Ascending aorta (tissue), 2 donors: ENCODE data around the gene METAP1D. TPM values are rescaled to one million over a fixed set of nuclear protein-coding genes. Genes with fewer than 3 reads are reported as not detected.

Experiments used
- DNase-seq, 2 donors: peaks; one replicate each; pipeline ENCODE4 v3.0.0-alpha.2; 2019; ENCODE audit warnings: low spot score in 2 of 2
- H3K27ac ChIP-seq, 2 donors: fragments of 200-600 bp; sonication (generic); one replicate each; pipeline ENCODE4 v1.5.1; 2016 to 2017; ENCODE audit warnings: mild to moderate bottlenecking in 1 of 2
- H3K27me3 ChIP-seq: fragments of 200-600 bp; sonication (generic); one replicate; pipeline ENCODE4 v1.5.1; 2017
- H3K36me3 ChIP-seq, 2 donors: fragments of 200-600 bp; sonication (generic); one replicate each; pipeline ENCODE4 v1.5.1; 2016
- H3K4me1 ChIP-seq, 2 donors: fragments of 200-600 bp; sonication (generic); one replicate each; pipeline ENCODE4 v1.5.1; 2016 to 2017; ENCODE audit warnings: mild to moderate bottlenecking in 1 of 2
- H3K4me3 ChIP-seq, 2 donors: fragments of 200-600 bp; sonication (generic); one replicate each; pipeline ENCODE4 v1.5.1; 2016 to 2017; ENCODE audit warnings: mild to moderate bottlenecking in 1 of 2
- H3K9me3 ChIP-seq, 2 donors: fragments of 200-600 bp; sonication (generic); one replicate each; pipeline ENCODE4 v1.5.1; 2016
- intact Hi-C: fragments of 100-400 bp; cut with DNase I; formaldehyde crosslinking; loops from one replicate; pipeline ENCODE4 v1.15.1; 2023
- total RNA-seq: library from RNA; depleted of rRNA; stranded (reverse); fragments of >200 nt; gene quantifications from one replicate; pipeline ENCODE4 v1.1.0, GENCODE V29; 2016
- TF ChIP-seq, protein P1 (sequence below), 3 experiments: fragments of 200-600 bp in 2 of 3; fragments of 450-650 bp in 1 of 3; sonication (generic) in 2 of 3; IDR thresholded peaks; one replicate each; pipeline ENCODE4 v1.5.1; 2016 to 2019; ENCODE audit warnings: antibody characterized with exemption in 3 of 3, mild to moderate bottlenecking in 1 of 3, moderate library complexity in 1 of 3

Gene METAP1D
- total RNA-seq, 1 donor from 2014 or later, result not detected

GRCh38 chr2:172089633-172090032 is 89.9 kb downstream of the METAP1D start:
- TF ChIP-seq, protein P1, sequence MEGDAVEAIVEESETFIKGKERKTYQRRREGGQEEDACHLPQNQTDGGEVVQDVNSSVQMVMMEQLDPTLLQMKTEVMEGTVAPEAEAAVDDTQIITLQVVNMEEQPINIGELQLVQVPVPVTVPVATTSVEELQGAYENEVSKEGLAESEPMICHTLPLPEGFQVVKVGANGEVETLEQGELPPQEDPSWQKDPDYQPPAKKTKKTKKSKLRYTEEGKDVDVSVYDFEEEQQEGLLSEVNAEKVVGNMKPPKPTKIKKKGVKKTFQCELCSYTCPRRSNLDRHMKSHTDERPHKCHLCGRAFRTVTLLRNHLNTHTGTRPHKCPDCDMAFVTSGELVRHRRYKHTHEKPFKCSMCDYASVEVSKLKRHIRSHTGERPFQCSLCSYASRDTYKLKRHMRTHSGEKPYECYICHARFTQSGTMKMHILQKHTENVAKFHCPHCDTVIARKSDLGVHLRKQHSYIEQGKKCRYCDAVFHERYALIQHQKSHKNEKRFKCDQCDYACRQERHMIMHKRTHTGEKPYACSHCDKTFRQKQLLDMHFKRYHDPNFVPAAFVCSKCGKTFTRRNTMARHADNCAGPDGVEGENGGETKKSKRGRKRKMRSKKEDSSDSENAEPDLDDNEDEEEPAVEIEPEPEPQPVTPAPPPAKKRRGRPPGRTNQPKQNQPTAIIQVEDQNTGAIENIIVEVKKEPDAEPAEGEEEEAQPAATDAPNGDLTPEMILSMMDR (IDR thresholded peaks at IDR 0.05), result no peak
- intact Hi-C loops, result loop anchor here (10.0 kb wide), 3 partner anchors 465 to 1165 kb away; partner anchors contain the start of genes DCAF17, GORASP2, METTL8 and PDK1
- H3K27ac ChIP-seq, result no peak overlapping the region

GRCh38 chr2:172090044-172090961 is 90.5 kb downstream of the METAP1D start:
- intact Hi-C loops, result loop anchor here (10.0 kb wide), 3 partner anchors 464 to 1166 kb away; partner anchors contain the start of genes DCAF17, GORASP2, METTL8 and PDK1
- Histone ChIP-seq H3K4me3 (no peak overlapping the region), H3K4me1 (peaks cover 11 to 17% of the 10 kb centered on the region in 2 donors), H3K27me3 (peaks cover 66% of the 10 kb centered on the region), H3K36me3 (no peaks in the 10 kb centered on the region), H3K9me3 (no peaks in the 10 kb centered on the region), H3K27ac (no peak overlapping the region)
- TF ChIP-seq, protein P1 (IDR thresholded peaks at IDR 0.05), result no peak
- DNase-seq, result no peak

More at GRCh38 chr2:172089633-172090032, 89.9 kb downstream of the METAP1D start:
- peaks cover 62% of the 10 kb centered on the region for H3K27me3 ChIP-seq
- peaks cover 6 to 16% of the 10 kb centered on the region in 2 donors for H3K4me1 ChIP-seq
- H3K4me3 ChIP-seq, result no peak overlapping the region
- no peaks in the 10 kb centered on the region for H3K9me3 ChIP-seq
- no peaks in the 10 kb centered on the region for H3K36me3 ChIP-seq
- no peak for DNase-seq

DNA sequence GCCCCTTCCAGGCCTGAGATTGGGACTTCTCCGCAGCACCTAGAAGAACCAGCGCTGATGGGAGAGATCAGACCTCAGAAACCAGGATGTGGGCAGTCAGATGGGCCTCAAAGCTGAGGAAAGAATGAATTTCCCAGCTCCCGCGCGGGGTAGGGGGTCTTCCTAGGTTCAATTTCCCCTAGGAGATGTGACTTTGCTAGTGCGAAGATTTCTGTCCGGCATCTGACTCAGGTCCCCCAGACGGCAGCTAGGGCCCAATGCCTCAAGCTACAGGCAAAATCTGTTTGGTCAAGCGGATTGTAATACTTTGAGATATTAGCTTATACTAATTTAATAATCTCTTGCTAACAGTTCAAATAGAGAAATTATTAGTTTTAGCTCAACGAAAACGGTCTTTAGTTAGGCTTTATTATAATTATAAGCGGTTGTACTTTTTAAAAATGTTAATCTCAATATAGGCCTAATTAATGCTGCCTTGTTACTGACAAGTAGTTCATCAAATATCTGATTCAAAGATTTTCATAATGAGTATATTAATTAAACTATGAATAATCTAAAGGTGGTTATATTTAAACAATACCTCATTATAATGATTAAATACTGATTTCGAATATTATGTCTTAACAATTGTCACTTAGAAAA is 91.4 kb downstream of the METAP1D start:
- DNase-seq, result no peak
- Histone ChIP-seq H3K27me3 (peaks cover 67% of the 10 kb centered on the region), H3K36me3 (no peaks in the 10 kb centered on the region), H3K4me1 (peaks cover 14 to 21% of the 10 kb centered on the region in 2 donors), H3K9me3 (no peaks in the 10 kb centered on the region), H3K4me3 (no peak overlapping the region), H3K27ac (no peak overlapping the region)
- TF ChIP-seq, protein P1 (IDR thresholded peaks at IDR 0.05), result no peak
- intact Hi-C loops, result loop anchor here (10.0 kb wide), 3 partner anchors 464 to 1166 kb away; partner anchors contain the start of genes DCAF17, GORASP2, METTL8 and PDK1

DNA sequence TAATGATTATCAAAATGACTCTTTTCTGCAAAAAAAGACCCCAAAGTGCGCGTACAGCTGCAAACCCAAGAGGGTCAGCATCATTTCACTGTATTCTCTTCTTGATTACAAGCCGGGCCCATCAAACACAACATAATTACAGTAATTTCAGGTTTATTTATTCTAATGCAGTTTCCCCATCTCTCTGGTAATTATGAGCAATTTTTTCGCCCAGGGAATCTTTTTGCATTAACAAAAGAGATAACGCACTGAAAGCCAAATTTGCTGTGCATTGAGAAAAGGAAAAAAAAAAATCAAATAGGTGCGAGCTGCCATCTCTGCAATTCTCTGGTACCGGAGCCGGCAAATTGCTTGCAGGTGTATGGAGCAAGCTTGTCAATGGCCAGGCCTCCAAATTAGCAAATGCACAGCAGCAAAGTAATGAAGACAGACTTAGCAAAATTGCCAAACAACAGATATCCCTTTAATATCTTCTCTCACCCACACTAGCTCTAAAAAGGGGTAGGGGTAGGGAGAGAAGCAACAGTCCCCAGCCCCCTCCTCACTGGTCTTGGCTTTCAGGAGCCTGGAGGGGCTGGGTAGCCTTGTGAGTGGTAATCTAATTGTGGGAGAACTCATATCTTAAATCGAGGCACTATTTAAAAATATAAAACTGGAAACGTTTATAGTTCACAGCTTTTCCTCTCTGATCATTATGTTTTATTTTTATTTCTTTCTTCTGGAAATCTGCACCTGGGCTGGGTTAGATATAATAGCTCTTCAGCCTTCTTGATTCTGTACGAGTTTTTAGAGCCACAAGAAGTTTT is 92.2 kb downstream of the METAP1D start:
- Histone ChIP-seq H3K4me1 (peaks cover 15 to 28% of the 10 kb centered on the region in 2 donors), H3K36me3 (no peaks in the 10 kb centered on the region), H3K9me3 (no peaks in the 10 kb centered on the region), H3K27me3 (peaks cover 67% of the 10 kb centered on the region), H3K27ac (no peak overlapping the region), H3K4me3 (no peak overlapping the region)
- no peak for DNase-seq
- TF ChIP-seq, protein P1 (IDR thresholded peaks at IDR 0.05), result no peak
- intact Hi-C loops, result loop anchor here (10.0 kb wide), 3 partner anchors 463 to 1167 kb away; partner anchors contain the start of genes DCAF17, GORASP2, METTL8 and PDK1
